GM13977 (cell line): Measurements from ENCODE around the gene GABBR2.

Experiments used
- DNase-seq: peaks from one replicate; pipeline ENCODE4 v3.0.0; 2012; ENCODE audit warnings: low spot score
- in situ Hi-C: fragments of 300-500 bp; cut with MboI; formaldehyde crosslinking; loops from one replicate; pipeline ENCODE4 v1.12.0; 2022; ENCODE audit warnings: low sequenced_read_pairs, low pct_unique_long_range_greater_than_20kb, mixed read lengths, inconsistent platforms; ENCODE audit not compliant: unreplicated experiment
- TF ChIP-seq, protein P1 (sequence below): IDR thresholded peaks from 2 replicates; pipeline ENCODE4 v1.5.1; 2012; ENCODE audit warnings: mild to moderate bottlenecking, control low read depth; ENCODE audit not compliant: insufficient read depth; ENCODE audit errors: extremely low read depth, missing control alignments

GABBR2 gene

DNA sequence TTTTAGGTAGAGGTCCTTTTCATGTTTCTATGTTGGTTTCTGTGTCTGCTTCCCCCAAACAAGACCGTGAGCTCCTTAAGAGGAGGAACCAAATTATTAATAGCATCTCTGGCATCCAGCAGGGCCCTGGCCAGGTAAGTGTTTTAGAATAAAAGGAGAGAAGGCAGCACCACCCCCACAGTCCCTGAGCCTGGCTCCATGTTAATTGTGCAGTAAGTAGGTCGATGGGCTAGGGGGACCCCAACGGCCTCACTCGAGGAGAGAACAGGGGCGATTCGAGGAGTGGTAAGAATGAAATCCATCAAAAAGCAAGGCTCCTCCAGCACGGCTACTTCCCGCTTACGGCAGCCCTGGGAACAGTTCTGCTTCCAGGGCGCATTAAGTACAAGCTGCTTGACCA is 67.0 kb downstream of the GABBR2 start:
- TF ChIP-seq, protein P1, sequence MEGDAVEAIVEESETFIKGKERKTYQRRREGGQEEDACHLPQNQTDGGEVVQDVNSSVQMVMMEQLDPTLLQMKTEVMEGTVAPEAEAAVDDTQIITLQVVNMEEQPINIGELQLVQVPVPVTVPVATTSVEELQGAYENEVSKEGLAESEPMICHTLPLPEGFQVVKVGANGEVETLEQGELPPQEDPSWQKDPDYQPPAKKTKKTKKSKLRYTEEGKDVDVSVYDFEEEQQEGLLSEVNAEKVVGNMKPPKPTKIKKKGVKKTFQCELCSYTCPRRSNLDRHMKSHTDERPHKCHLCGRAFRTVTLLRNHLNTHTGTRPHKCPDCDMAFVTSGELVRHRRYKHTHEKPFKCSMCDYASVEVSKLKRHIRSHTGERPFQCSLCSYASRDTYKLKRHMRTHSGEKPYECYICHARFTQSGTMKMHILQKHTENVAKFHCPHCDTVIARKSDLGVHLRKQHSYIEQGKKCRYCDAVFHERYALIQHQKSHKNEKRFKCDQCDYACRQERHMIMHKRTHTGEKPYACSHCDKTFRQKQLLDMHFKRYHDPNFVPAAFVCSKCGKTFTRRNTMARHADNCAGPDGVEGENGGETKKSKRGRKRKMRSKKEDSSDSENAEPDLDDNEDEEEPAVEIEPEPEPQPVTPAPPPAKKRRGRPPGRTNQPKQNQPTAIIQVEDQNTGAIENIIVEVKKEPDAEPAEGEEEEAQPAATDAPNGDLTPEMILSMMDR, result no peak
- DNase-seq, result no peak

DNA sequence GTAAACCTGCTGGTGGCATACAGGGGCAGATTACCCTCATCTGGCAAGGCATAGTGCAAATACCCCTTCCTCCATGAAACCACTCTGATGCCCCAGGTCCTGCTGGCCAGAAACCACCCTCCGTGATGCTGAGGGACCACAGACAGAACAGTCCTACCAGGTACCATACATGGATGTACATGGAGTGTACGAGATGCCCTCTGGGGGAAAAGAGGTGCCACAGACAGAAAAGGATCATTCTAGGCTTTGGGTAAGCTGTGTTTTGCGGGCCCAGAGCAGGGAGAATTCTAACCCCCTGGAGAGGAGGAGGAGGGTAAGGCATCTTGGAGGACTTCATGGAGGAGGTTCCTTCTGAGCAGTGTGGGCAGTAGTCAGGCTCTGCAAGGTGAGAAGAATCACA is 68.3 kb downstream of the GABBR2 start:
- TF ChIP-seq, protein P1, result no peak
- DNase-seq, result no peak
- in situ Hi-C loops, result no loop called here

More for the DNA sequence above, 67.0 kb downstream of the GABBR2 start:
- in situ Hi-C loops, result no loop called here

DNA sequence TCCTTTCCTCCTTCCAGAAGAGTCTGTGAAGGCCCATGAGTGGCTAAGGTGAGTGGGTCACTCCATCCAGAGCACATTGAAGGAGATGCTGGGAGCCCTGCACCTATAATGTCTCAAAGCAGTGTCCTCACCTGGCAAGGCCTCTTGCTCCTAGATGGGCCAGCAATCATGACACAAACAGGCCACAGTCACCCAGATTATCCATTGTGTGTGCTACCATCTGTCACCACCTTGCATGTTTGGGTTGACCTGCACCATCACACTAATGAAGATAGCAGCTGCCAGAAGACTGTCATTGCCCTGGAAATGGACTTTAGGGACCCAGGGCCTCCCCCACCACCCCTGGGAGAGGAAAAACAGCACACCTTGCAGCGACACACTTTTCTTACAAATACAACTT is 69.6 kb downstream of the GABBR2 start:
- in situ Hi-C loops, result no loop called here
- DNase-seq, result no peak
- TF ChIP-seq, protein P1, result no peak

DNA sequence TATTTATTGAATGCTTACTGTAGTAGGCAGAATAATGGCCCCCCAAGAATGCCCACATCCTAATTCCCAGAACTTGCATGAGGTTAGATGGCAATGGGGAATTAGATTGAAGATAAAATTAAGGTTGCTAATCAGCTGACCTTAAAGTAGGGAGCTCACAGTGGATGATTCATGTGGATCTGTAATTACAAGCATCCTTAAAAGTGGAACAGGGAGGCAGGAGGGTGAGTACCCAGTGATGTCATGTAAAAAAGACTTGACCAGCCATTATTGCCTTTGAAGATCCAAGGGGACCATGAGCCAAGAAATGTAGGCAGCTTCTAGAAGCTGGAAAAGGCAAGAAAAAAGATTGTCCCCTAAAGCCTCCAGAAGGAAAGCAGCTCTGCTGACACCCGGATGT is 71.4 kb downstream of the GABBR2 start:
- TF ChIP-seq, protein P1, result no peak
- in situ Hi-C loops, result no loop called here
- DNase-seq, result no peak

DNA sequence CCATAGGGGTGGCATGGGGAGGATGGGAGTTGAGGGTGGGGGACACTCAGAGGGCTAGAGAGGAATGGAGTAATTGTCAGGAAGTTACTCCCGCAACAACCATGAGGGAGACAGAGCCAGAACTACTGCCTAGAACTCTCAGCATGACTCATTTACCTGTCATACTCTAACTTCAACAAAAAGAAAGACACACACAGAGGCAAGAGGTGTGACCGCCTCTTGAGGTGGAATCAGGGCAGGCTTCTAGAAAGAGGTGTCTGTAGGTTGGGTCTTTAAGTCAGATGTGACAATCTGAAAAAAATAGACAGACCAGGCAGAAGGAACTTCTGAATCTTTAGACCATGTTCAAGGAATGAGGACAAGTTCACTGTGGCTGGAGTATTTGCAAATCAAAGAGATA is 73.4 kb downstream of the GABBR2 start:
- TF ChIP-seq, protein P1, result no peak
- in situ Hi-C loops, result no loop called here
- no peak for DNase-seq

DNA sequence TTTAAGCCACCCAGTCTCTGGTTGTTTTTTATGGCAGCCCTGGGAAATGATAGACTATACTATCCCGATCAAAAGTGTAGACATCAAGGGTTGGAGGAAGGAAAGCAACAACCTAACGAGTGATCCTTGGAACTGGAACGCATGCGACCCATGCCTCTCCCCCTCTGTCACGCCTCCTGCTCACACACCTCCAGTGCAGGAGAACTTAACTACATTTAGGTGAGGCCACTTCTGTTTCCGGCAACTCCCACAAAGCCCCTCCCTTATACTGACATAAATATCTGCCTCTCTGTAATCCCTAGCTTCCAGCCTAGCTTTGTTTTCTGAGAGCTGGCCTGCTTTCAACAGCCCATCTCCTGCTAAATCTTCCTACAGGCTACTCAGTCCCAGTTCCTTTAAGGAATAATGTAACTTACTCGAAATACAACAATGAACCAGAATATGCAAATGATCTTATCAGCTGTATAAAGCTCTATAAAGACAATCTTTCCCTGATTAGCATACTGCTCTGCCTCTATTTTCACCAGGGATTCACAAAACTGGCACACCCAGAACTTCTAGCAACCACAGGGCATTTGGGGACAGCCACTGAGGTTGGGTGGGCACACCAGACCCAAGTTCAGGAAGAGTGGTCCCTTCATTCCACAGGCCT is 73.9 kb downstream of the GABBR2 start:
- no peak for DNase-seq
- TF ChIP-seq, protein P1, result no peak
- in situ Hi-C loops, result no loop called here
